GM18505 (cell line): ENCODE data around the gene TSHZ3.

Experiments used
- ATAC-seq: cut with Tn5 transposase; IDR thresholded peaks from one replicate; pipeline ENCODE4 v1.9.1; 2021; ENCODE audit not compliant: unreplicated experiment
- POLR2A ChIP-seq: IDR thresholded peaks from 4 replicates; pipeline ENCODE4 v1.6.1; 2011; ENCODE audit warnings: borderline replicate concordance; ENCODE audit not compliant: insufficient read depth, insufficient read length; ENCODE audit errors: extremely low read depth

The TSHZ3 gene

GRCh38 chr19:31286491-31286890, 62.7 kb downstream of the TSHZ3 start:
- TF ChIP-seq POLR2A, result no peak
- no peak for ATAC-seq

GRCh38 chr19:31285744-31286143, 63.5 kb downstream of the TSHZ3 start:
- ATAC-seq, result no peak
- TF ChIP-seq POLR2A, result no peak

GRCh38 chr19:31284621-31285020, 64.6 kb downstream of the TSHZ3 start:
- ATAC-seq, result no peak
- TF ChIP-seq POLR2A, result no peak

GRCh38 chr19:31283701-31284100, 65.5 kb downstream of the TSHZ3 start:
- no peak for TF ChIP-seq POLR2A

GRCh38 chr19:31282346-31282745, 66.9 kb downstream of the TSHZ3 start:
- no peak for ATAC-seq
- no peak for TF ChIP-seq POLR2A

More at GRCh38 chr19:31283701-31284100, 65.5 kb downstream of the TSHZ3 start:
- ATAC-seq, result no peak

- no peak for TF ChIP-seq POLR2A
- no peak for ATAC-seq
Observed at GRCh38 chr19:31280287-31281006, 68.8 kb downstream of the TSHZ3 start.

GRCh38 chr19:31279436-31279765, 69.8 kb downstream of the TSHZ3 start:
- ATAC-seq, result no peak
- no peak for TF ChIP-seq POLR2A

GRCh38 chr19:31278555-31279435, 70.4 kb downstream of the TSHZ3 start:
- ATAC-seq, result no peak
- no peak for TF ChIP-seq POLR2A

- TF ChIP-seq POLR2A, result no peak
- no peak for ATAC-seq
Observed at GRCh38 chr19:31277516-31277915, 71.7 kb downstream of the TSHZ3 start.

- no peak for ATAC-seq
- no peak for TF ChIP-seq POLR2A
Observed at GRCh38 chr19:31276831-31277230, 72.4 kb downstream of the TSHZ3 start.

- no peak for ATAC-seq
- no peak for TF ChIP-seq POLR2A
Observed at GRCh38 chr19:31275068-31275334, 74.2 kb downstream of the TSHZ3 start.

GRCh38 chr19:31274251-31275067, 74.8 kb downstream of the TSHZ3 start:
- ATAC-seq, result no peak
- no peak for TF ChIP-seq POLR2A

- no peak for TF ChIP-seq POLR2A
- ATAC-seq, result no peak
Observed at GRCh38 chr19:31272583-31273106, 76.6 kb downstream of the TSHZ3 start.
